GM12865 (cell line): Measurements from ENCODE around the gene KIF4B.

ENCODE experiments used
- DNase-seq: peaks from one replicate; pipeline ENCODE4 v3.0.0; 2010; ENCODE audit warnings: low read depth
- H3K4me3 ChIP-seq: 2 replicates; pipeline ENCODE4 v1.5.1; 2011; ENCODE audit warnings: mild to moderate bottlenecking, low read depth, low read length, control low read depth
- CTCF ChIP-seq: IDR thresholded peaks from 2 replicates; pipeline ENCODE4 v1.5.1; 2011; ENCODE audit warnings: low read length, control low read depth, low read depth, inconsistent platforms; ENCODE audit not compliant: insufficient read depth; ENCODE audit errors: missing control alignments

Gene KIF4B

GRCh38 chr5:155047818-155048217 lies 34.3 kb downstream of the KIF4B start:
- no peak overlapping the region for H3K4me3 ChIP-seq
- no peak for DNase-seq
- TF ChIP-seq CTCF: no peak

- DNase-seq: peak; percentile 30
- no peak overlapping the region for H3K4me3 ChIP-seq
- peak; percentile 36 for TF ChIP-seq CTCF
These were observed 36.2 kb downstream of the KIF4B start for GRCh38 chr5:155049569-155050383.

GRCh38 chr5:155050384-155051019 lies 36.9 kb downstream of the KIF4B start:
- TF ChIP-seq CTCF: no peak
- no peak overlapping the region for H3K4me3 ChIP-seq
- DNase-seq: no peak

- no peak overlapping the region for H3K4me3 ChIP-seq
- peak; percentile 54 for DNase-seq
- TF ChIP-seq CTCF: no peak
These were observed 39.0 kb downstream of the KIF4B start for GRCh38 chr5:155052532-155052931.

- TF ChIP-seq CTCF: no peak
- no peak overlapping the region for H3K4me3 ChIP-seq
- DNase-seq: no peak
These were observed 39.9 kb downstream of the KIF4B start for GRCh38 chr5:155053501-155053900.

GRCh38 chr5:155056644-155057269 lies 43.2 kb downstream of the KIF4B start:
- no peak for DNase-seq
- no peak for TF ChIP-seq CTCF
- H3K4me3 ChIP-seq: no peak overlapping the region

GRCh38 chr5:155057626-155058025 lies 44.1 kb downstream of the KIF4B start:
- H3K4me3 ChIP-seq: no peak overlapping the region
- TF ChIP-seq CTCF: no peak
- DNase-seq: no peak
